ENCODE data around the gene REG1B.
"Not testable (repeated sequence)": the region's sequence is repeated elsewhere in the genome, so short reads cannot be mapped to it uniquely, and the experiment has no call there.

Gene REG1B

GRCh38 chr2:79083597-79084251 lies 4.1 kb downstream of the REG1B start:
- no peak for DNase-seq

- no peak for DNase-seq
Measured at GRCh38 chr2:79082987-79083386, 4.8 kb downstream of the REG1B start.

- DNase-seq: no peak
Measured at GRCh38 chr2:79071078-79071477, 16.7 kb downstream of the REG1B start.

GRCh38 chr2:79065201-79065600 lies 22.6 kb downstream of the REG1B start:
- DNase-seq: peak in 1 of 2 donors; percentile 21

DNA sequence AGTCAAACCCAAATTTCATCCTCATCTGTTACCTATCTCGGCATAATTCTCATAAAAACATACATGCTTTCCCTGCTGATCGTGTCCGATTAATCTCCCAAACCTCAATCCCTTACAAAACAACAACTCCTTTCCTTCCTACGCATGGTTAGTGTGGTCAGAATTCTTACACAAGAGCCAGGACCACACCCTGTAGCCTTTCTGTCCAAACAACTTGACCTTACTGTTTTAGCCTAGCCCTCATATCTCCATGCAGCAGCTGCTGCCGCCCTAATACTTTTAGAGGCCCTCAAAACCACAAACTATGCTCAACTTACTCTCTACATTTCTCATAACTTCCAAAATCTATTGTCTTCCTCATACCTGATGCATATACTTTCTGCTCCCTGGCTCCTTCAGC lies 33.0 kb downstream of the REG1B start:
- not testable (repeated sequence) for DNase-seq

GRCh38 chr2:79053486-79053885 lies 34.3 kb downstream of the REG1B start:
- not testable (repeated sequence) for DNase-seq

DNA sequence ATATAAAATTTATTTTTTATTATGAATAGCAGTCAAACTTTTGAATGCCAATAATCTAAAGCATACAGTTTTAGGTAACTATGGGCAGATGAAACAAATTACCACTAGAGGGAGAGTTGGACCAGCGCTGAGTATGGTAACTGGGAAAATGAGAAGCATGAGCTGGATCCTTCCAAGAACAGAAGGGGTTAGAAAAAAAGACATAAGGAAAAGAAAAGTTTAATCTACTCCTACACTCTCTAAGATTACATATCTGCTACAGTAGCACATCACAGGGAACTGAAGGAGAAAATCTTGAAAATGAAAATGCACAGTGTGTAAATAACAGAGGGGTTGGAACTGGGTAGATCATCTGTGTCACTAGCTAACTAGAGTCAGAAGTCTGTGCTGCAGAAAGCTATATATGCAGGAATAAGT lies 46.8 kb downstream of the REG1B start:
- peak in 1 of 2 donors; percentile 63 for DNase-seq

GRCh38 chr2:79039944-79040343 lies 47.8 kb downstream of the REG1B start:
- DNase-seq: no peak

Data from hippocampal formation (tissue), 2 donors.